GM12878 (cell line): ENCODE measurements around the gene LRRFIP2. TPM values are rescaled to one million over a fixed set of nuclear protein-coding genes. Genes with fewer than 3 reads are reported as not detected.

Source experiments
- ATAC-seq: fragments of 200-7000 bp; cut with Tn5 transposase; 3 replicates; pipeline ENCODE4 v1.9.1; 2020; ENCODE audit warnings: mild to moderate bottlenecking, moderate library complexity
- BruUV-seq: library from RNA; stranded (reverse); fragments of 400-500 nt; replicated peaks from 2 replicates; lab custom pipeline; 2021; lab: Mats Ljungman, UMichigan
- CTCF ChIA-PET: fragments of 300-600 bp; sonication (Branson Sonifier 250); formaldehyde crosslinking; extraction: SDS; loops from one replicate; lab custom pipeline; 2021; ENCODE audit warnings: inconsistent platforms; lab: Yijun Ruan, JAX
- POLR2A ChIA-PET: fragments of 350-600 bp; formaldehyde crosslinking; extraction: SDS; loops from one replicate; lab custom pipeline; 2021; ENCODE audit warnings: inconsistent platforms; lab: Charles Lee
- RAD21 ChIA-PET: fragments of 300-600 bp; sonication (Branson Sonifier 250); formaldehyde crosslinking; loops from one replicate; lab custom pipeline; 2023; ENCODE audit warnings: antibody characterized with exemption; ENCODE audit not compliant: unreplicated experiment; lab: Charles Lee
- SMC1A ChIA-PET: fragments of 300-600 bp; sonication (Branson Sonifier 250); formaldehyde crosslinking; loops from one replicate; lab custom pipeline; 2023; ENCODE audit not compliant: unreplicated experiment, uncharacterized antibody; lab: Charles Lee
- DNase-seq: peaks from one replicate; pipeline ENCODE4 v3.0.0-alpha.2; 2011; ENCODE audit warnings: low read depth, low spot score
- FAIRE-seq: peaks from 3 replicates; lab custom pipeline; 2011; peaks lifted over from hg19 to GRCh38; lab: Jason Lieb, UNC
- H2AFZ ChIP-seq: 2 replicates; pipeline ENCODE4 v1.6.0; 2011; ENCODE audit warnings: low read depth, low read length, control low read depth; ENCODE audit not compliant: control insufficient read depth
- H3K27ac ChIP-seq: 2 replicates; pipeline ENCODE4 v1.5.1; 2011; ENCODE audit warnings: control low read depth; ENCODE audit not compliant: control insufficient read depth, insufficient read depth
- H3K27me3 ChIP-seq, 2 experiments: replicated peaks in 1 of 2; 2 replicates each; pipeline versions ENCODE4 v1.6.0 to v1.6.1; 2011; ENCODE audit warnings: low read length in 1 of 2; ENCODE audit not compliant: control insufficient read depth in 2 of 2, insufficient read depth in 2 of 2
- H3K36me3 ChIP-seq, 2 experiments: 2 replicates each; pipeline ENCODE4 v1.5.1; 2011; ENCODE audit warnings: low read length in 1 of 2; ENCODE audit not compliant: control insufficient read depth in 2 of 2, insufficient read depth in 2 of 2
- H3K4me1 ChIP-seq: 2 replicates; pipeline ENCODE4 v1.6.1; 2011; ENCODE audit warnings: mild to moderate bottlenecking, low read length, moderate library complexity, mixed read lengths; ENCODE audit not compliant: control insufficient read depth, insufficient read depth
- H3K4me2 ChIP-seq: 2 replicates; pipeline ENCODE4 v1.6.0; 2011; ENCODE audit warnings: control low read depth; ENCODE audit not compliant: control insufficient read depth, insufficient read depth
- H3K4me3 ChIP-seq: fragments of 200-600 bp; sonication (generic); 2 replicates; pipeline ENCODE4 v1.5.1; 2016
- H3K79me2 ChIP-seq: 2 replicates; pipeline ENCODE4 v1.6.0; 2011; ENCODE audit warnings: low read length; ENCODE audit not compliant: control insufficient read depth, insufficient read depth
- H3K9ac ChIP-seq: 2 replicates; pipeline ENCODE4 v1.8.0; 2011; ENCODE audit warnings: low read length, control low read depth, mixed read lengths; ENCODE audit not compliant: control insufficient read depth, insufficient read depth
- H3K9me3 ChIP-seq: replicated peaks from 3 replicates; pipeline ENCODE4 v1.5.1; 2011; ENCODE audit warnings: mild to moderate bottlenecking, low read length; ENCODE audit not compliant: control insufficient read depth, insufficient read depth
- H4K20me1 ChIP-seq: 2 replicates; pipeline ENCODE4 v1.6.0; 2011; ENCODE audit not compliant: control insufficient read depth, insufficient read depth
- BHLHE40 ChIP-seq, 2 experiments: fragments of 450-650 bp in 1 of 2; IDR thresholded peaks; 2 replicates each; pipeline ENCODE4 v1.6.1; 2011 to 2017; ENCODE audit warnings: low read depth in 2 of 2, borderline replicate concordance in 1 of 2, improper control_type of control experiment in 1 of 2, low read length in 1 of 2, mild to moderate bottlenecking in 1 of 2
- CHD1 ChIP-seq: IDR thresholded peaks from 2 replicates; pipeline ENCODE4 v1.6.1; 2012; ENCODE audit warnings: low read depth, low read length, improper control_type of control experiment
- EGR1 ChIP-seq, 2 experiments: IDR thresholded peaks; 1 replicate in 1 of 2; 2 replicates in 1 of 2; pipeline ENCODE4 v1.6.1; 2011 to 2012; ENCODE audit warnings: low read depth in 2 of 2, low read length in 2 of 2, borderline replicate concordance in 1 of 2, mild to moderate bottlenecking in 1 of 2, moderate library complexity in 1 of 2
- EP300 ChIP-seq, 2 experiments: fragments of 150-350 bp in 1 of 2; IDR thresholded peaks; 2 replicates each; pipeline ENCODE4 v1.6.1; 2011 to 2012; ENCODE audit warnings: low read depth in 2 of 2, low read length in 2 of 2, borderline replicate concordance in 1 of 2, improper control_type of control experiment in 1 of 2, inconsistent platforms in 1 of 2; ENCODE audit not compliant: control insufficient read depth in 1 of 2
- GABPA ChIP-seq: IDR thresholded peaks from 2 replicates; pipeline ENCODE4 v1.6.1; 2014; ENCODE audit warnings: antibody characterized with exemption, low read depth, mild to moderate bottlenecking, inconsistent platforms
- GATAD2B ChIP-seq: fragments of 450-650 bp; conservative IDR thresholded peaks from 2 replicates; pipeline ENCODE4 v1.6.1; 2017; ENCODE audit warnings: low read depth, mild to moderate bottlenecking, moderate library complexity
- NFYA ChIP-seq: IDR thresholded peaks from 2 replicates; pipeline ENCODE4 v1.6.1; 2011; ENCODE audit warnings: low read depth, mild to moderate bottlenecking, low read length, improper control_type of control experiment, borderline replicate concordance
- STAT1 ChIP-seq: fragments of 450-650 bp; conservative IDR thresholded peaks from 2 replicates; pipeline ENCODE4 v1.6.1; 2014; ENCODE audit warnings: antibody characterized with exemption, mild to moderate bottlenecking
- TBL1XR1 ChIP-seq: IDR thresholded peaks from 2 replicates; pipeline ENCODE4 v1.6.1; 2012; ENCODE audit warnings: low read depth, low read length, improper control_type of control experiment
- WGBS: methylation state at CpG from one replicate; pipeline ENCODE4 v1.1.6; 2016; ENCODE audit warnings: low lambda C conversion rate; ENCODE audit not compliant: insufficient replicate concordance, insufficient coverage; ENCODE audit errors: missing lambda C conversion rate; 5-methylcytosine and 5-hydroxymethylcytosine counted together
- in situ Hi-C: fragments of 300-500 bp; cut with MboI; formaldehyde crosslinking; loops from 9 replicates; pipeline ENCODE4 v1.14.3; 2018; ENCODE audit warnings: mixed read lengths
- intact Hi-C: fragments of 100-400 bp; cut with micrococcal nuclease; formaldehyde crosslinking; loops from one replicate; pipeline ENCODE4 v1.14.2; 2022; ENCODE audit not compliant: unreplicated experiment
- polyA plus RNA-seq, 11 experiments: library from polyadenylated mRNA; depleted of rRNA in 4 of 11; unstranded in 6 of 11; stranded (reverse) in 5 of 11; fragments of >200 nt; fragmentation: Nextera tagmentation in 4 of 11; fragmentation: Illumina TruSeq in 1 of 11; extraction: Ambion mirVana in 4 of 11; extraction: Trizol in 1 of 11; gene quantifications; 1 replicate in 1 of 11; 2 replicates in 10 of 11; pipeline versions ENCODE4 v1.2.1 to v1.2.3, GENCODE V29; 2011 to 2016; ENCODE audit warnings: inconsistent platforms in 2 of 11, missing spikeins in 2 of 11, low read depth in 1 of 11
- total RNA-seq, 4 experiments: library from RNA; depleted of rRNA in 3 of 4; stranded (reverse); fragments of >200 nt in 3 of 4; fragmentation: Illumina TruSeq in 1 of 4; extraction: Trizol in 1 of 4; gene quantifications; 2 replicates each; pipeline versions ENCODE4 v1.2.1 to v1.2.3, GENCODE V29; 2013 to 2021
- TF ChIP-seq, protein P1 (sequence below), 3 experiments: IDR thresholded peaks in 2 of 3; conservative IDR thresholded peaks in 1 of 3; 2 replicates each; pipeline ENCODE4 v1.5.1; 2011; ENCODE audit warnings: low read depth in 3 of 3, low read length in 3 of 3, mild to moderate bottlenecking in 3 of 3, control low read depth in 2 of 3, moderate library complexity in 2 of 3, inconsistent platforms in 1 of 3, mixed read lengths in 1 of 3; ENCODE audit not compliant: control insufficient read depth in 2 of 3, insufficient read depth in 1 of 3; ENCODE audit errors: extremely low read depth in 1 of 3
- TF ChIP-seq, protein P2 (sequence below): fragments of 450-650 bp; IDR thresholded peaks from 2 replicates; pipeline ENCODE4 v1.6.1; 2018; ENCODE audit warnings: mild to moderate bottlenecking, low read depth, moderate library complexity; ENCODE audit not compliant: partially characterized antibody
- TF ChIP-seq, protein P3 (sequence below): fragments of 150-350 bp; IDR thresholded peaks from 2 replicates; pipeline ENCODE4 v1.6.1; 2016; ENCODE audit warnings: low read depth, low read length

Gene LRRFIP2
- total and polyA plus RNA-seq, 10 of the 15 experiments (the other 5 are each of a cell fraction or from before 2014, with no cell fraction given): 9.7 to 46.9 (median 38.1) TPM

DNA sequence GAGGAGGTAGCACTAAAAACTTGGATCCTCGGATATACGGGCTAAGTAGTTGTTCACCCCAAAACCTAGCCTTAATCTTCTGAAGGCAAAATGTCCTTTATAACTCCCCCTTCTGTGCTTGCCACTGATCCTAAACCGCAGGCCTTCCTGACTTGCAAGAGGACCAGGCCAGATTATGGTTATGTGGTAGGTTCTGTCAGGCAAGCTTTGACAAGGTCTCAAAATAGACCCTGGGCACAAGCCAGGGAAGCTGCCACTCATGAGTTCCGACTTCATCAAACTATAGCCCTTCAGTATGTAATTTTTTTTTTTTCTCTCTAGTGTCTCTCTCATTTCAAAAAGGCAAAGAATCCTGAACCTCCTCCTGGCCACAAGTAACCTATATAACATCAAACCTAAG lies 3.2 kb downstream of the LRRFIP2 start:
- Histone ChIP-seq H4K20me1 (no peaks in the 10 kb centered on the region), H3K9ac (no peak overlapping the region), H3K4me1 (no peaks in the 10 kb centered on the region), H3K27me3 (no peaks in the 10 kb centered on the region), H2AFZ (no peak overlapping the region), H3K36me3 (0 out of 4 replicates have a peak, but pooled peaks cover 0 to 5% of the 10 kb centered on the region in 2 experiments), H3K9me3 (no peaks in the 10 kb centered on the region), H3K4me2 (no peak overlapping the region), H3K79me2 (peaks cover 21% of the 10 kb centered on the region), H3K27ac (no peak overlapping the region), H3K4me3 (no peak overlapping the region)
- ChIA-PET POLR2A (interaction anchor here (0.6 kb wide), 1 partner anchor 48 kb away, joined by 6 read pairs; no protein-coding TSS in a partner anchor), SMC1A (no interaction called here), RAD21 (no interaction called here), CTCF (no interaction called here)
- WGBS: 80% methylated on average over 4 of the region's 4 CpGs
- BruUV-seq: no TSS peak
- FAIRE-seq: no peak
- in situ Hi-C loops (no loop called here), intact Hi-C loops (no loop called here)
- ATAC-seq: no peak
- no peak for DNase-seq
- TF ChIP-seq NFYA: no peak
- no peak for TF ChIP-seq EP300 (IDR thresholded peaks at IDR 0.05; ENCODE audit: borderline replicate concordance in 1 of 2, control insufficient read depth in 1 of 2, low read depth in 2 of 2, low read length in 2 of 2)
- no peak for TF ChIP-seq TBL1XR1
- TF ChIP-seq, protein P1, sequence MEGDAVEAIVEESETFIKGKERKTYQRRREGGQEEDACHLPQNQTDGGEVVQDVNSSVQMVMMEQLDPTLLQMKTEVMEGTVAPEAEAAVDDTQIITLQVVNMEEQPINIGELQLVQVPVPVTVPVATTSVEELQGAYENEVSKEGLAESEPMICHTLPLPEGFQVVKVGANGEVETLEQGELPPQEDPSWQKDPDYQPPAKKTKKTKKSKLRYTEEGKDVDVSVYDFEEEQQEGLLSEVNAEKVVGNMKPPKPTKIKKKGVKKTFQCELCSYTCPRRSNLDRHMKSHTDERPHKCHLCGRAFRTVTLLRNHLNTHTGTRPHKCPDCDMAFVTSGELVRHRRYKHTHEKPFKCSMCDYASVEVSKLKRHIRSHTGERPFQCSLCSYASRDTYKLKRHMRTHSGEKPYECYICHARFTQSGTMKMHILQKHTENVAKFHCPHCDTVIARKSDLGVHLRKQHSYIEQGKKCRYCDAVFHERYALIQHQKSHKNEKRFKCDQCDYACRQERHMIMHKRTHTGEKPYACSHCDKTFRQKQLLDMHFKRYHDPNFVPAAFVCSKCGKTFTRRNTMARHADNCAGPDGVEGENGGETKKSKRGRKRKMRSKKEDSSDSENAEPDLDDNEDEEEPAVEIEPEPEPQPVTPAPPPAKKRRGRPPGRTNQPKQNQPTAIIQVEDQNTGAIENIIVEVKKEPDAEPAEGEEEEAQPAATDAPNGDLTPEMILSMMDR (IDR thresholded peaks at IDR 0.05 in 2 of 3, conservative IDR thresholded peaks at IDR 0.05 in 1 of 3; ENCODE audit: control insufficient read depth in 2 of 3, extremely low read depth in 1 of 3, insufficient read depth in 1 of 3, low read depth in 3 of 3, low read length in 3 of 3): no peak
- no peak for TF ChIP-seq STAT1
- no peak for TF ChIP-seq GABPA
- no peak for TF ChIP-seq CHD1
- TF ChIP-seq GATAD2B: no peak
- TF ChIP-seq, protein P2, sequence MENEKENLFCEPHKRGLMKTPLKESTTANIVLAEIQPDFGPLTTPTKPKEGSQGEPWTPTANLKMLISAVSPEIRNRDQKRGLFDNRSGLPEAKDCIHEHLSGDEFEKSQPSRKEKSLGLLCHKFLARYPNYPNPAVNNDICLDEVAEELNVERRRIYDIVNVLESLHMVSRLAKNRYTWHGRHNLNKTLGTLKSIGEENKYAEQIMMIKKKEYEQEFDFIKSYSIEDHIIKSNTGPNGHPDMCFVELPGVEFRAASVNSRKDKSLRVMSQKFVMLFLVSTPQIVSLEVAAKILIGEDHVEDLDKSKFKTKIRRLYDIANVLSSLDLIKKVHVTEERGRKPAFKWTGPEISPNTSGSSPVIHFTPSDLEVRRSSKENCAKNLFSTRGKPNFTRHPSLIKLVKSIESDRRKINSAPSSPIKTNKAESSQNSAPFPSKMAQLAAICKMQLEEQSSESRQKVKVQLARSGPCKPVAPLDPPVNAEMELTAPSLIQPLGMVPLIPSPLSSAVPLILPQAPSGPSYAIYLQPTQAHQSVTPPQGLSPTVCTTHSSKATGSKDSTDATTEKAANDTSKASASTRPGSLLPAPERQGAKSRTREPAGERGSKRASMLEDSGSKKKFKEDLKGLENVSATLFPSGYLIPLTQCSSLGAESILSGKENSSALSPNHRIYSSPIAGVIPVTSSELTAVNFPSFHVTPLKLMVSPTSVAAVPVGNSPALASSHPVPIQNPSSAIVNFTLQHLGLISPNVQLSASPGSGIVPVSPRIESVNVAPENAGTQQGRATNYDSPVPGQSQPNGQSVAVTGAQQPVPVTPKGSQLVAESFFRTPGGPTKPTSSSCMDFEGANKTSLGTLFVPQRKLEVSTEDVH: no peak
- TF ChIP-seq, protein P3, sequence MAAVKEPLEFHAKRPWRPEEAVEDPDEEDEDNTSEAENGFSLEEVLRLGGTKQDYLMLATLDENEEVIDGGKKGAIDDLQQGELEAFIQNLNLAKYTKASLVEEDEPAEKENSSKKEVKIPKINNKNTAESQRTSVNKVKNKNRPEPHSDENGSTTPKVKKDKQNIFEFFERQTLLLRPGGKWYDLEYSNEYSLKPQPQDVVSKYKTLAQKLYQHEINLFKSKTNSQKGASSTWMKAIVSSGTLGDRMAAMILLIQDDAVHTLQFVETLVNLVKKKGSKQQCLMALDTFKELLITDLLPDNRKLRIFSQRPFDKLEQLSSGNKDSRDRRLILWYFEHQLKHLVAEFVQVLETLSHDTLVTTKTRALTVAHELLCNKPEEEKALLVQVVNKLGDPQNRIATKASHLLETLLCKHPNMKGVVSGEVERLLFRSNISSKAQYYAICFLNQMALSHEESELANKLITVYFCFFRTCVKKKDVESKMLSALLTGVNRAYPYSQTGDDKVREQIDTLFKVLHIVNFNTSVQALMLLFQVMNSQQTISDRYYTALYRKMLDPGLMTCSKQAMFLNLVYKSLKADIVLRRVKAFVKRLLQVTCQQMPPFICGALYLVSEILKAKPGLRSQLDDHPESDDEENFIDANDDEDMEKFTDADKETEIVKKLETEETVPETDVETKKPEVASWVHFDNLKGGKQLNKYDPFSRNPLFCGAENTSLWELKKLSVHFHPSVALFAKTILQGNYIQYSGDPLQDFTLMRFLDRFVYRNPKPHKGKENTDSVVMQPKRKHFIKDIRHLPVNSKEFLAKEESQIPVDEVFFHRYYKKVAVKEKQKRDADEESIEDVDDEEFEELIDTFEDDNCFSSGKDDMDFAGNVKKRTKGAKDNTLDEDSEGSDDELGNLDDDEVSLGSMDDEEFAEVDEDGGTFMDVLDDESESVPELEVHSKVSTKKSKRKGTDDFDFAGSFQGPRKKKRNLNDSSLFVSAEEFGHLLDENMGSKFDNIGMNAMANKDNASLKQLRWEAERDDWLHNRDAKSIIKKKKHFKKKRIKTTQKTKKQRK: no peak
- TF ChIP-seq BHLHE40 (IDR thresholded peaks at IDR 0.05; ENCODE audit: borderline replicate concordance in 1 of 2, low read depth in 2 of 2, low read length in 1 of 2): no peak
- TF ChIP-seq EGR1 (IDR thresholded peaks at IDR 0.05; ENCODE audit: borderline replicate concordance in 1 of 2, low read depth in 2 of 2, low read length in 2 of 2): no peak
